GM20000 (cell line): ENCODE results near the gene RFC5.

Source experiments
- DNase-seq: peaks from one replicate; pipeline ENCODE4 v3.0.0; 2012; ENCODE audit warnings: low spot score
- CTCF ChIP-seq: IDR thresholded peaks from 2 replicates; pipeline ENCODE4 v1.5.1; 2012; ENCODE audit warnings: mild to moderate bottlenecking, control low read depth; ENCODE audit errors: extremely low read depth, missing control alignments

Gene RFC5

GRCh38 chr12:117975006-117975405 lies 41.5 kb upstream of the RFC5 start:
- TF ChIP-seq CTCF = no peak
- DNase-seq = no peak

DNA sequence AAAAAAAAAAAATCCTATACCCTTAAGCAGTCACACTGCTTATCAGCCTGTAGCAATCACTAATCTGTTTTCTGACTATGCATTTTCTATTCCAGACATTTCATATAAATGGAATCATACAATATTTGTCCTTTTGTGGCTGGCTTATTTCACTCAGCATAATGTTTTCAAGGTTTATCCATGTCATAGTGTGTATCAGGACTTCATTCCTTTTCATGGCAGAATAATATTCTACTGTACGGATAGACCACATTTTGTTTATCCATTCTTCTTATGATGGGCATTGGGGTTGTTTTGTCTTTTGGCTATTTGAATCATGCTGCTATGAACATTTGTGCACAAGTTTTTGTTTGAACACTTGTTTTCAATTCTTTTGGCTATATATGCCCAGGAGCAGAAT lies 39.1 kb upstream of the RFC5 start:
- TF ChIP-seq CTCF = no peak

DNA sequence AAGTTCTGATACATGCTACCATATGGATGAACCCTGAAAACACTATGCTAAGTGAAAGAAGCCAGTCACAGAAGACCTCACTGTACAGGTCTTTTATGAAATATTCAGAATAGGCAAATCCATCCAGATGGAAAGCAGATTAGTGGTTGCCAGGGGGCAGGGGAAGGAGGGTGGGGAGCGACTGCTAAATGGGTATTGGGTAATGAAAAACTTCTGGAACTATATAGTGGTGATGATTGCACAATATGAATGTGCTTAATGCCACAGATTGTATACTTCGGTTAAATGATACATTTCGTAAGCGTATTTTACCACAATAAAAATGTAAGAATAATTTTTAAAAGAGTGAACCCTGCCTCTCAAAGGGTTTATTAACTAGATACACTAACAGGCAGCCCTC lies 35.9 kb upstream of the RFC5 start:
- no peak for DNase-seq
- TF ChIP-seq CTCF = no peak

More for the DNA sequence above, 39.1 kb upstream of the RFC5 start:
- DNase-seq = no peak

- DNase-seq = no peak
- no peak for TF ChIP-seq CTCF
Observed at GRCh38 chr12:117981267-117981666, 35.2 kb upstream of the RFC5 start.

GRCh38 chr12:117985182-117985581 lies 31.3 kb upstream of the RFC5 start:
- DNase-seq = no peak
- no peak for TF ChIP-seq CTCF

GRCh38 chr12:117986705-117987469 lies 29.6 kb upstream of the RFC5 start:
- DNase-seq = no peak
- no peak for TF ChIP-seq CTCF

GRCh38 chr12:117994551-117995438 lies 21.7 kb upstream of the RFC5 start:
- TF ChIP-seq CTCF = no peak
- DNase-seq = no peak
